Brain microvascular endothelial cell (primary cell): ENCODE measurements around the gene NACA.
A peak's percentile ranks its signal among the peaks of the same experiment; 100 is the strongest.

ENCODE experiments used
- DNase-seq: peaks from one replicate; pipeline ENCODE4 v3.0.0-alpha.2; 2020
- H3K27ac ChIP-seq: fragments of 250-450 bp; sonication (Bioruptor Pico); 2 replicates; pipeline ENCODE4 v1.5.1; 2020; ENCODE audit warnings: mild to moderate bottlenecking, moderate library complexity
- H3K27me3 ChIP-seq: fragments of 250-450 bp; sonication (Bioruptor Pico); replicated peaks from 2 replicates; pipeline ENCODE4 v1.5.1; 2020; ENCODE audit warnings: mild to moderate bottlenecking
- H3K36me3 ChIP-seq: fragments of 250-450 bp; sonication (Bioruptor Pico); replicated peaks from 2 replicates; pipeline ENCODE4 v1.5.1; 2020; ENCODE audit warnings: mild to moderate bottlenecking
- H3K4me3 ChIP-seq: 2 replicates; pipeline ENCODE4 v1.5.1; 2011; ENCODE audit warnings: low read depth, mild to moderate bottlenecking, control low read depth, low read length, moderate library complexity
- in situ Hi-C: cut with HindIII; loops from 2 replicates; pipeline ENCODE4 v1.10.0; 2017; ENCODE audit warnings: low sequenced_read_pairs, low pct_ligation_motif_present
- TF ChIP-seq, protein P1 (sequence below): IDR thresholded peaks from 2 replicates; pipeline ENCODE4 v1.5.1; 2011; ENCODE audit warnings: low read depth, mild to moderate bottlenecking, moderate library complexity, low read length, control low read depth, inconsistent platforms; ENCODE audit errors: missing control alignments

NACA gene

GRCh38 chr12:56723352-56723751, 1.7 kb downstream of the NACA start:
- no peak for DNase-seq
- Histone ChIP-seq H3K27me3 (no peaks in the 10 kb centered on the region), H3K4me3 (peak overlapping the region; percentile 83), H3K27ac (no peak overlapping the region), H3K36me3 (peaks cover 33% of the 10 kb centered on the region)
- TF ChIP-seq, protein P1, sequence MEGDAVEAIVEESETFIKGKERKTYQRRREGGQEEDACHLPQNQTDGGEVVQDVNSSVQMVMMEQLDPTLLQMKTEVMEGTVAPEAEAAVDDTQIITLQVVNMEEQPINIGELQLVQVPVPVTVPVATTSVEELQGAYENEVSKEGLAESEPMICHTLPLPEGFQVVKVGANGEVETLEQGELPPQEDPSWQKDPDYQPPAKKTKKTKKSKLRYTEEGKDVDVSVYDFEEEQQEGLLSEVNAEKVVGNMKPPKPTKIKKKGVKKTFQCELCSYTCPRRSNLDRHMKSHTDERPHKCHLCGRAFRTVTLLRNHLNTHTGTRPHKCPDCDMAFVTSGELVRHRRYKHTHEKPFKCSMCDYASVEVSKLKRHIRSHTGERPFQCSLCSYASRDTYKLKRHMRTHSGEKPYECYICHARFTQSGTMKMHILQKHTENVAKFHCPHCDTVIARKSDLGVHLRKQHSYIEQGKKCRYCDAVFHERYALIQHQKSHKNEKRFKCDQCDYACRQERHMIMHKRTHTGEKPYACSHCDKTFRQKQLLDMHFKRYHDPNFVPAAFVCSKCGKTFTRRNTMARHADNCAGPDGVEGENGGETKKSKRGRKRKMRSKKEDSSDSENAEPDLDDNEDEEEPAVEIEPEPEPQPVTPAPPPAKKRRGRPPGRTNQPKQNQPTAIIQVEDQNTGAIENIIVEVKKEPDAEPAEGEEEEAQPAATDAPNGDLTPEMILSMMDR, result no peak
- in situ Hi-C loops, result no loop called here

GRCh38 chr12:56722832-56723231, 2.3 kb downstream of the NACA start:
- H3K4me3 ChIP-seq, result peak overlapping the region; percentile 83
- TF ChIP-seq, protein P1, result no peak
- no peaks in the 10 kb centered on the region for H3K27me3 ChIP-seq
- in situ Hi-C loops, result no loop called here
- DNase-seq, result no peak
- H3K27ac ChIP-seq, result no peak overlapping the region
- H3K36me3 ChIP-seq, result peaks cover 33% of the 10 kb centered on the region

GRCh38 chr12:56721721-56722120, 3.4 kb downstream of the NACA start:
- TF ChIP-seq, protein P1, result no peak
- Histone ChIP-seq H3K4me3 (peak overlapping the region; percentile 83), H3K27ac (no peak overlapping the region), H3K27me3 (no peaks in the 10 kb centered on the region), H3K36me3 (peaks cover 33% of the 10 kb centered on the region)
- DNase-seq, result no peak
- in situ Hi-C loops, result no loop called here

DNA sequence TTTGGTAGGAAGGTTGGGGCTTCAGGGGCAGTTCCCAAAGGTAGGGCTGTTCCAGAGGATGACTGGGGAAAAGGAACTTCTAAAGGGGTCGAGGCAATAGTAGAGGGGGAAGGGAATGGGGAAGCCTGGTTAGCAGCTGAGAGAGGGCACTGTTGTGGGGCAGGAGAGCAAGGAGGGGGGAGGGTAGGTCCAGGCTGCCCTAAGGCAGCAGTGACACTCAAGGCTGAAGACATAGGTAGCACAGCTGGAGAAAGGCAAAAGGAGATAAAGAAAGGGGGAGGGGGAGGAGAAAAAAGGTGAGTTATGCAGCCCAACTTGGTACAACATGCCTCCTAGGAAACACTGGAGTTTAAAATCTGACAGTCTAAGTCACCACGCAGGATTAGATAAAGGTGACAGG, 3.9 kb downstream of the NACA start:
- no peak overlapping the region for H3K4me3 ChIP-seq
- peaks cover 36% of the 10 kb centered on the region for H3K36me3 ChIP-seq
- no peak for DNase-seq
- H3K27ac ChIP-seq, result no peak overlapping the region
- TF ChIP-seq, protein P1, result no peak
- H3K27me3 ChIP-seq, result no peaks in the 10 kb centered on the region
- in situ Hi-C loops, result no loop called here

GRCh38 chr12:56720731-56721151, 4.4 kb downstream of the NACA start:
- no peaks in the 10 kb centered on the region for H3K27me3 ChIP-seq
- no peak overlapping the region for H3K4me3 ChIP-seq
- H3K27ac ChIP-seq, result no peak overlapping the region

DNA sequence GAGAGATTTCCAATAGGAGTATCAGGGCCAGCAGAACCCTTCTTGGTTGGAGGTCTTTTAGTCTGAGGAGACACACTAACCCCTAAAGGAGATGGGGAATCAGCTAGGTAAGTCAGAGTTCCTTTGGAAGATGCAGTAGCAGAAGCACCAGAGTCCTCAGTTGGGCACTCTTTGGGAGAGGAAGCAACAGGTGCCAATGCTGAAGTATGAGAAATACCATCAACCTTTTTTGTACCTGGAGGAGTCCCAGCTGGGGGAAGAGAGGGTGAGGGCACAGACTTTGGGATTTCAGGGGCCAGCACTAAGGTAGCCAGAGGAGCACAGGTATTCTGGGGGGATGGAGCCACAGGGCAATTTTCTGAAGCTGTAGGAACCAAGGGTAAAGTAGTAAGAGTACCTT, 6.0 kb downstream of the NACA start:
- H3K36me3 ChIP-seq, result peaks cover 55% of the 10 kb centered on the region
- in situ Hi-C loops, result no loop called here
- H3K27ac ChIP-seq, result no peak overlapping the region
- TF ChIP-seq, protein P1, result no peak
- no peaks in the 10 kb centered on the region for H3K27me3 ChIP-seq
- no peak for DNase-seq
- no peak overlapping the region for H3K4me3 ChIP-seq

More at GRCh38 chr12:56720731-56721151, 4.4 kb downstream of the NACA start:
- in situ Hi-C loops, result no loop called here
- TF ChIP-seq, protein P1, result no peak
- peaks cover 41% of the 10 kb centered on the region for H3K36me3 ChIP-seq
- DNase-seq, result no peak
